Cardiac ventricle fibroblast (primary cell): ENCODE data around the gene ZNF618. TPM values are rescaled to one million over a fixed set of nuclear protein-coding genes. Genes with fewer than 3 reads are reported as not detected.

Experiments used
- total RNA-seq: library from RNA; depleted of rRNA; stranded (reverse); fragments of >200 nt; gene quantifications from 2 replicates; pipeline ENCODE4 v1.2.3, GENCODE V29; 2015

ZNF618 gene, protein sequence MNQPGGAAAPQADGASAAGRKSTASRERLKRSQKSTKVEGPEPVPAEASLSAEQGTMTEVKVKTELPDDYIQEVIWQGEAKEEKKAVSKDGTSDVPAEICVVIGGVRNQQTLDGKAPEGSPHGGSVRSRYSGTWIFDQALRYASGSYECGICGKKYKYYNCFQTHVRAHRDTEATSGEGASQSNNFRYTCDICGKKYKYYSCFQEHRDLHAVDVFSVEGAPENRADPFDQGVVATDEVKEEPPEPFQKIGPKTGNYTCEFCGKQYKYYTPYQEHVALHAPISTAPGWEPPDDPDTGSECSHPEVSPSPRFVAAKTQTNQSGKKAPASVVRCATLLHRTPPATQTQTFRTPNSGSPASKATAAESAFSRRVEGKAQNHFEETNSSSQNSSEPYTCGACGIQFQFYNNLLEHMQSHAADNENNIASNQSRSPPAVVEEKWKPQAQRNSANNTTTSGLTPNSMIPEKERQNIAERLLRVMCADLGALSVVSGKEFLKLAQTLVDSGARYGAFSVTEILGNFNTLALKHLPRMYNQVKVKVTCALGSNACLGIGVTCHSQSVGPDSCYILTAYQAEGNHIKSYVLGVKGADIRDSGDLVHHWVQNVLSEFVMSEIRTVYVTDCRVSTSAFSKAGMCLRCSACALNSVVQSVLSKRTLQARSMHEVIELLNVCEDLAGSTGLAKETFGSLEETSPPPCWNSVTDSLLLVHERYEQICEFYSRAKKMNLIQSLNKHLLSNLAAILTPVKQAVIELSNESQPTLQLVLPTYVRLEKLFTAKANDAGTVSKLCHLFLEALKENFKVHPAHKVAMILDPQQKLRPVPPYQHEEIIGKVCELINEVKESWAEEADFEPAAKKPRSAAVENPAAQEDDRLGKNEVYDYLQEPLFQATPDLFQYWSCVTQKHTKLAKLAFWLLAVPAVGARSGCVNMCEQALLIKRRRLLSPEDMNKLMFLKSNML
- 7.1 and 8.0 TPM in 2 replicates for total RNA-seq

DNA sequence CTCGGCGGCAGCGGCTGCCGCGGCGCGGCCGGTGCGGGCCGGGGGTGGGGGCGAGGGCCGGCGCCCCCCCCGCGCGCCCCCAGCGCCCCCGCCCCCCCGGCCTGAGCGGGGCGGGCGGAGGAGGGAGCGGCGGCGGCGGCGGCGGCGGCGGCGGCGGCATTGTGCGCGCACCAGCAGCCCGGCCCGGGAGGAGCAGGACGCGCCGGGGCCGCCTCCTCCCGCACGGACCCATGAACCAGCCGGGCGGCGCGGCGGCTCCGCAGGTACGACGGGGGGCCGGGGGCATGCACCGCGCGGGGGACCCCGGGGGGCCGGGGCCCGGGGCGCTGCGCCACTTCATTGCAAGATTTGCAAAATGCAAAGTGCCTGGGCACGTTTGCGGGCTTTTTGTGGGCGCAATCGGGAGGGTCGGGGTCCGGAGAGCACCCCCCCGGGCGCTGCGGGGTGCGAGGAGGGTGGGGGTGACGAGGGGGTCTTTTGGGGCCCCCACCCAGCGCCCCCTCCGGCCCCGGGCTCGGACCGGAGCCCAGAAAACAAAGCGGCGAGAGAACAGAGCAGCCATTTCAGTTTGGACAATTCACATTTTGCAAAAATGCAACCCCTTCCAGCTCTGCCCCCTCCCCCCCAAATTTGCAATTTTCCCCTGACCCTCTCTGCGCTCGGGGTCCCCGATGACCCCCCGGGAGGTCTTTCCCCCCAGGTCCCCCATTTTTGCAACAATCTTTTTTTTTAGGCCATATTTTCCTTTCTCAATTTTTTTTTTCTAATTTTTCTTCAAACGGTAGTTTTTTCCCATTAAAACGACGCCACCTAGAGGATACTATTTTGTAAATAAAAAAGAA lies at the start of gene ZNF618:
TSS of gene ZNF618 (plus strand) at position 159 of the 842 bp plus-strand sequence. CDS start at position 231, 72 bp downstream.

GRCh38 chr9:114078021-114078780 lies 202.1 kb downstream of the ZNF618 start, which contains the start of gene AMBP:
TSS of gene AMBP (minus strand) at chr9:114078300. CDS start at chr9:114078209, 91 bp downstream.

GRCh38 chr9:114098936-114099668 lies 223.0 kb downstream of the ZNF618 start, which contains the start of gene KIF12:
TSS of gene KIF12 (minus strand) at chr9:114099292. CDS start at chr9:114099276, 16 bp downstream.

Other genes with a start within 250 kb of the ZNF618 start
- gene AMBP, start 202.0 kb downstream of the ZNF618 start, total RNA-seq = 0.31 and 0.78 TPM in 2 replicates
- gene KIF12, start 223.0 kb downstream of the ZNF618 start, total RNA-seq = not detected in 2 replicates